GM18858 (cell line): ENCODE measurements around the gene PHC2.

ENCODE experiments used
- ATAC-seq: cut with Tn5 transposase; IDR thresholded peaks from one replicate; pipeline ENCODE4 v1.9.1; 2021; ENCODE audit not compliant: unreplicated experiment

PHC2 gene

DNA sequence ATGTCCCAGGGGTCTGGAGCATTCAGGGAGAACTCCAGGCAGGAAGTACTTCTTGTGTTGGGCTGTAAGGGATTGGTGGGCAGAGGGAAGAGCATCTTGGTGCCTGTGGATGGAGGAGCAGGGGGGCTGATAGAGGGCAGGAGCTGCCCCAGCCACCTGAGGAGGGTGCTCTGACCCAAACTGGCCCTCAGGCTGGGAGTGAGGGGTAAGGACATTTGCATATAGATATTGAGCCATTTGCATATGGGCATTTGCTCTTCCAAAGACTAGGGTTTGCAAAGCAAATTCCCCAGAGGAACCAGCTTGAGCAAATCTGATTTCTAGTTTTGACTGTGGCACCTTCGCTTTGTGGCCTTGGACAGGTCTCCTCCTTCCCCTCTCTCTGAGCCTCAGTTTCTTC is 156.4 kb downstream of the PHC2 start:
- no peak for ATAC-seq

DNA sequence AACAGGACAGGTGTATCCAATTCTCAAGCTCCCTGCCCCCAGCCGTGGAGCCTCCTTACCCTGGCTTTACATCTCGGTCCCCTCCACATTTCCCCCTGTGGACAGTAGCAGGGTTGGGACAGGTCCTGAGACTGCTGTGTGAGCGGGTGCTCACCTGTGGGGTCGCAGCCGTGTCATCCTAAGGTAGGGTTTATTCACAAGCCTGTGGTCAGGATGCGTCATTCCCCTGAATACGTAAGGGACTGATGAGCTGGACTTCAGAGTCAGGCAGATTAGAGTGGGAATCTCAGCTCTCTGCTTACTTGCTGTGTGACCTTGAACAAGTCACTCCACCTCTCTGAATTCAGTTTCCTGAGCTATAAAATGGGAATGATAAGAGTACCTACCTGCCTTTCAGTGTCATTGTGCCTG is 156.9 kb downstream of the PHC2 start:
- no peak for ATAC-seq
